ENCODE results near the gene PHTF2. TPM values are rescaled to one million over a fixed set of nuclear protein-coding genes. Genes with fewer than 3 reads are reported as not detected.

PHTF2 gene
- polyA plus RNA-seq, 1 donor (not counting 4 experiments of a cell fraction or from before 2014, with no cell fraction given): 24.1 TPM

DNA sequence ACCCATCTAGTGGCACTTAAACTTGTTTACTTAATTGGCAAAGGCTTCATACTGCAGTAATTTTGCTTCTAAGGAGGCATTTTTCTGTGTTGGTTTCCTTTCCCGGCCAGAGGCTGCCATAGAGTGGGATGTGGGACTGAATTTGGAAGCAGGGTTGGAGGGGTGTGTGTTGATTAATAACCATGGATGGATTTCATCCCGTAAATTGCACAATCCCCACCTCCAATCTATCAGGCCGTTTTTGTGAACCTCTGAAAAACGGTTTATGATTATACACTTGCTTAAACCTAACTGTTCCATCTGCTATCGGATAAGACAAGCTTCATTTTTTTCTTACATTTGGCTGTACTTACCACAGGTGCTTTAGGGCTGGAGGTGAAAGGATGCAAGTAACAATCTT, 1.6 kb upstream of the PHTF2 start:
- Histone ChIP-seq H3K4me1 (ENCODE audit: control insufficient read depth, extremely low read depth, insufficient read depth, low read length) (peaks cover 17% of the 10 kb centered on the region), H3K27me3 (ENCODE audit: control insufficient read depth, extremely low read depth, insufficient read depth, low read length) (no peaks in the 10 kb centered on the region), H2AFZ (ENCODE audit: control insufficient read depth, low read length) (no peak overlapping the region), H3K9ac (ENCODE audit: control insufficient read depth, extremely low read depth, insufficient read depth, low read length) (peak overlapping the region; percentile 92), H3K36me3 (ENCODE audit: control insufficient read depth in 2 of 2, extremely low read depth in 1 of 2, insufficient read depth in 2 of 2, low read length in 2 of 2) (peaks cover 2 to 4% of the 10 kb centered on the region in 2 experiments), H3K9me1 (ENCODE audit: control insufficient read depth, extremely low read depth, insufficient read depth, low read length) (no peaks in the 10 kb centered on the region), H3K4me3 (ENCODE audit: control insufficient read depth in 2 of 3, extremely low read depth in 1 of 3, insufficient read depth in 2 of 3, low read depth in 1 of 3, low read length in 3 of 3) (peak overlapping the region; percentile 77 to 93 (median 89)), H3K79me2 (ENCODE audit: control insufficient read depth, insufficient read depth, low read length) (peaks cover 61% of the 10 kb centered on the region), H4K20me1 (ENCODE audit: control insufficient read depth, extremely low read depth, insufficient read depth, low read length) (peaks cover 2% of the 10 kb centered on the region), H3K9me3 (ENCODE audit: control insufficient read depth, low read depth, low read length) (no peaks in the 10 kb centered on the region), H3K27ac (ENCODE audit: control insufficient read depth, insufficient read depth, low read length) (peak overlapping the region; percentile 91), H3K4me2 (ENCODE audit: control insufficient read depth, extremely low read depth, insufficient read depth, low read depth, low read length) (peak overlapping the region; percentile 98)
- dilution Hi-C loops (cut with MboI; ENCODE audit: extremely low pct_ligation_motif_present, low sequenced_read_pairs): no loop called here
- no peak for FAIRE-seq
- TF ChIP-seq, protein P1, sequence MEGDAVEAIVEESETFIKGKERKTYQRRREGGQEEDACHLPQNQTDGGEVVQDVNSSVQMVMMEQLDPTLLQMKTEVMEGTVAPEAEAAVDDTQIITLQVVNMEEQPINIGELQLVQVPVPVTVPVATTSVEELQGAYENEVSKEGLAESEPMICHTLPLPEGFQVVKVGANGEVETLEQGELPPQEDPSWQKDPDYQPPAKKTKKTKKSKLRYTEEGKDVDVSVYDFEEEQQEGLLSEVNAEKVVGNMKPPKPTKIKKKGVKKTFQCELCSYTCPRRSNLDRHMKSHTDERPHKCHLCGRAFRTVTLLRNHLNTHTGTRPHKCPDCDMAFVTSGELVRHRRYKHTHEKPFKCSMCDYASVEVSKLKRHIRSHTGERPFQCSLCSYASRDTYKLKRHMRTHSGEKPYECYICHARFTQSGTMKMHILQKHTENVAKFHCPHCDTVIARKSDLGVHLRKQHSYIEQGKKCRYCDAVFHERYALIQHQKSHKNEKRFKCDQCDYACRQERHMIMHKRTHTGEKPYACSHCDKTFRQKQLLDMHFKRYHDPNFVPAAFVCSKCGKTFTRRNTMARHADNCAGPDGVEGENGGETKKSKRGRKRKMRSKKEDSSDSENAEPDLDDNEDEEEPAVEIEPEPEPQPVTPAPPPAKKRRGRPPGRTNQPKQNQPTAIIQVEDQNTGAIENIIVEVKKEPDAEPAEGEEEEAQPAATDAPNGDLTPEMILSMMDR (optimal IDR thresholded peaks at IDR 0.05 in 1 of 3, IDR thresholded peaks at IDR 0.05 in 1 of 3, conservative IDR thresholded peaks at IDR 0.05 in 1 of 3; ENCODE audit: extremely low read depth in 1 of 3, insufficient read depth in 2 of 3, low read length in 3 of 3): no peak
- no peak for TF ChIP-seq EZH2 (IDR thresholded peaks at IDR 0.05; ENCODE audit: low read length)
- DNase-seq (ENCODE audit: low read depth, low spot score): no peak

DNA sequence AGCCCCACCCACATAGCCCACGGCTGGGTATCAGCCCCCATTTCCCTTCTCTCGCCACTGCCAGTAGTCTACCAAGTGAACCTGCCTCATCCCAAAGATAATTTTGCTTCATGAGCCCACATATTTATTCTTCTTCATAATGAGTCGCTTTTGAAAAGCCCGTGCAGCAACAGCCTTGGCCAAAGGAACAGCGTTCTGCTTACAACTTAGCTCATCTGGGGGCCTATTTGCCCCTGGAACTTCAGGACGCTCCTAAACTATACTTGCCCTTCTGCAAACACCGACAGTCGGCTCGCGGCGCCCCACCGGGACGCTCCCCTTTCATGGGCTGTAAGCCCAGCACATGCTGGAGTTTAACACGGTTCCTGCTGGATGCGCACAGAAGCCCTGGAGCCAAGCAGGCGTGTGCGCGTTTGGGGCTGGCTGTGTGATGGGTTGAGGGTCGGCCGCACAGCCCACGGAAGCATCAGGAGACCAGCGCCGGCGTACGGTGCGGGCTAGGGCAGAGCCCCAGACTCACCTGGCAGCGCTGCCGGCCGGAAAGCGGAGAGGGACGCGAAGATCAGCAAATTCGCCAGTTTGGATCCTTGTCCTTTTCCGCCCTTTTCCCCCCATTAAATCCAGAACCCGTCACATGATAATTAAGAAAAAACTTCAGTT, 709 bp upstream of the PHTF2 start:
- TF ChIP-seq, protein P1 (optimal IDR thresholded peaks at IDR 0.05 in 1 of 3, IDR thresholded peaks at IDR 0.05 in 1 of 3, conservative IDR thresholded peaks at IDR 0.05 in 1 of 3; ENCODE audit: extremely low read depth in 1 of 3, insufficient read depth in 2 of 3, low read length in 3 of 3): no peak
- TF ChIP-seq EZH2 (IDR thresholded peaks at IDR 0.05; ENCODE audit: low read length): no peak
- H3K9me3 ChIP-seq (ENCODE audit: control insufficient read depth, low read depth, low read length): no peaks in the 10 kb centered on the region
- peak overlapping the region; percentile 91 for H3K27ac ChIP-seq (ENCODE audit: control insufficient read depth, insufficient read depth, low read length)
- FAIRE-seq: no peak
- H3K9me1 ChIP-seq (ENCODE audit: control insufficient read depth, extremely low read depth, insufficient read depth, low read length): no peaks in the 10 kb centered on the region
- H3K27me3 ChIP-seq (ENCODE audit: control insufficient read depth, extremely low read depth, insufficient read depth, low read length): no peaks in the 10 kb centered on the region
- peak overlapping the region; percentile 95 for H2AFZ ChIP-seq (ENCODE audit: control insufficient read depth, low read length)
- dilution Hi-C loops (cut with MboI; ENCODE audit: extremely low pct_ligation_motif_present, low sequenced_read_pairs): no loop called here
- peaks cover 66% of the 10 kb centered on the region for H3K79me2 ChIP-seq (ENCODE audit: control insufficient read depth, insufficient read depth, low read length)
- peaks cover 17% of the 10 kb centered on the region for H3K4me1 ChIP-seq (ENCODE audit: control insufficient read depth, extremely low read depth, insufficient read depth, low read length)
- peaks cover 2% of the 10 kb centered on the region for H4K20me1 ChIP-seq (ENCODE audit: control insufficient read depth, extremely low read depth, insufficient read depth, low read length)
- DNase-seq (ENCODE audit: low read depth, low spot score): no peak
- peak overlapping the region; percentile 98 for H3K4me2 ChIP-seq (ENCODE audit: control insufficient read depth, extremely low read depth, insufficient read depth, low read depth, low read length)
- peak overlapping the region; percentile 77 to 93 (median 89) for H3K4me3 ChIP-seq (ENCODE audit: control insufficient read depth in 2 of 3, extremely low read depth in 1 of 3, insufficient read depth in 2 of 3, low read depth in 1 of 3, low read length in 3 of 3)
- H3K36me3 ChIP-seq (ENCODE audit: control insufficient read depth in 2 of 2, extremely low read depth in 1 of 2, insufficient read depth in 2 of 2, low read length in 2 of 2): peaks cover 2 to 4% of the 10 kb centered on the region in 2 experiments
- H3K9ac ChIP-seq (ENCODE audit: control insufficient read depth, extremely low read depth, insufficient read depth, low read length): peak overlapping the region; percentile 92
